Stimulated activated CD8-positive, alpha-beta memory T cell treated with anti-CD3 and anti-CD28 coated beads, Interleukin-7, amount 100 ng/mL, for 1 hour (primary cell): ENCODE results near the gene FAM43B.

Source experiments
- DNase-seq, 2 donors: peaks; one replicate each; pipeline ENCODE4 v3.0.0-alpha.2; 2020; ENCODE audit warnings: low read depth in 2 of 2

The FAM43B gene

DNA sequence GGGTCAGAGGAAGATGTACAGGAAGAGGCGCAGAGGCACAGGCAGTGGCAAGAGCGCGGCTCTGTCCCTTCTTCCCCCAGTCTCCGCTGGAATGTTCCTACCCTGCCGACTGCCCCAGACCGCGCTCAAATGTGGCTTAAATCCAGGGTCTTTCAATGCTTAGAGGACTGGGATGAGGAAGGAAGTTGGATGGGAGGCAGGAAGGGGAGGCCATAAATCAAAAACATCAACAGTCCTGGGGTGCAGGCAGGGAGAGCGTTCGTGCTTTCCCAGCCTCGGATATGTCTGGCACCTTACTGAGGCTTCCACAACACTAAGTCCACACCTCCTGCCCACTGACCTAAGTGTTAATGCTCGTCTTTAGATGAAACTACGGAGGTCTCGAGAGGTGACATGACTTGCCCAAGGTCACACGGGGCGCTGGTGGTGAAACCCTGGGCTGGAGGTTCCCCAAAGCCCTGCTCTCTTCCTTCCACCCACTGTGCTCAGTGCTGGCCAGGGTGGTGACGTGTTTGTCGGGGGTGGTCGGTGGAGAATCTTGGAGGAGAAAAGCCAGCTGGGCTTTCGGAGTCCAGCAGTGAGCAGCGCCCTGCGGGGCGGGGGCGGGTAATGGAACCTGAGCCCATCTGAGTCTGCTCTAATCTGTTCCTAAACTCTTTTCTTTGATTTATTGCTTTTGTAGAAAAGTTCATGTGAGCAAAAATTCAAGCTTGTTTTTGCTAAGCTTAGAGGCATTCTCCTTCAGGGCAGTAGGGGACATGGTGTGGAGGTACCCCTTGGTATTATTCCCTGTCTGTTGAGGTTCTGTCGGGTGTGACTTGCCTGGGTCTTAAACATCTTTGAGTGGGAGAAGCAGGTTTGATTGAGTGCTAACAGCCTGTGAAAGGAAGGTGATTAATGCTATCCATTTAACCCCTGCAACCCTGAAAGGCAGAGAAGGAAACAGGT is 37.2 kb downstream of the FAM43B start:
- DNase-seq = no peak

DNA sequence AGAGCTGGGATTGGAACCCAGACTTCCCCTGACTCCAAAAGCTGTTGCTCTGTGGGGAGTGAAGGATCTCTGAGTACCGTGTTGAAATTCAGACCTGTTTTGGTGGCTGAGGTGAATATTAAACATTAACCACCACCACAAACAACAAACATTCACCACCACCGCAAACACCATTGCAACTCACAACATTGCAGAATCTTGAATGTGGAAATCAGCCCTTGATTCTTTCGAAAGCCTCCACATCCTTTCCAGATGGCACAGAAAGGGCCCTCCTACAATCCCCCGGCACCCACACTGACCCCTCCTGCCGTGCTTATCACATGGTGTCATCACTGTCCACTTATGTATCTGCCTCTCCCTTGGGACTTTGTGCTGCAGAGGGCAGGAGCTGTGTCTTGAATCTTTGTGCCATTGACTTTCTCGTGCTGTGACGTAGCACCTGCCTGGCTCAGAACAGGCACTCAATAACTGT is 38.0 kb downstream of the FAM43B start:
- no peak for DNase-seq

DNA sequence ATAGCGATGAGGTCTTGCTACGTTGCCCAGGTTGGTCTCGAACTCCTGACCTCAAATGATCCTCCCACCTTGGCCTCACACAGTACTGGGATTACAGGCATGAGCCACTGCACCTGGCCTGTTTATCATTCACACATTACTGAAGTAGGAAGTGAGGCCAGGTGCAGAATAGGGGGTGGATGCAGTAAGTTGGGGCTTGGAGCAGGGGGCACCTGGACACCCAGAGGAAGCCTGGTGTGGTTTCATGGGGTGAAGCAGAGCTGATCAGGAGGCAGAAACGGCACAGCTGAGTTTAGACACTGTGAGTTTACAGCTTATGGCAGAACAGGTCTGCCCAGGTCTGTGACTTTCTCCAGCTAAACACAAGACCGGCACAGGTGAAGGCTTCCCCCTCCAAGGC is 41.4 kb downstream of the FAM43B start:
- no peak for DNase-seq

DNA sequence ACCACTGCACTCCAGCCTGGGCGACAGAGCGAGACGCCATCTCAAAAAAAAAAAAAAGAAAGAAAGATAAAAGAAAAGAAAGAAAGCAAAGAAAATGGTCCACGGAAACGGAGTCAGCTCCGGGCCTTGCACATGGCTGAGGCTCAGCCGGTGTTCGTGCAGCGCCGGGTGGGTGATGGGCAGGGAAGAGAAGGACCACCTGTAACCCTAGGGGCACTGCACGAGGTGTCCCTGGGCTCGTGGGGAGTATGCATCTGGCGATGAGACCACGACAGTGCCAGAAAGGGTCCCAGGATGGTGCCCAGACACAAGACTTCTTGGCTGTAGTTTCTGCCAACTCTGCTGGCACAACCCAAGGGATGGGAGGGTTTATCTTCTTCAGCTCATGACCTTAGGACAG is 42.4 kb downstream of the FAM43B start:
- no peak for DNase-seq

DNA sequence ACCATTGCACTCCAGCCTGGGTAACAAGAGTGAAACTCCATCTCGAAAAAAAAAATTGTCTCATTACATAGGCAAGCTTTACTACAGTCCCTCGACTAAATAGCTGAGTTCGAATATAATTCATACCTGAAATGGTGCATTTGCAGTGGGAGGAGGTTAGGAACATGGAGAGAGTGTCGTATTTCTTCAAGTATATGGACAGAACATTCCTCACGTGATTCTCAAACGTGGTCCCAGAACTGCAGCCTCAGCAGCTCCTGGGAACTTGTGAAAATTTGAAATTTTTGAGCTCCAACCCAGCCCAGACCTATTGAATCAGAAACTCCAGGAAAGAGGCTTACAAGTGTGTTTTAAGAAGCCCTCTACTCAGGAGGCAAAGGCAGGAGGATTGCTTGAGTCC is 43.7 kb downstream of the FAM43B start:
- no peak for DNase-seq

DNA sequence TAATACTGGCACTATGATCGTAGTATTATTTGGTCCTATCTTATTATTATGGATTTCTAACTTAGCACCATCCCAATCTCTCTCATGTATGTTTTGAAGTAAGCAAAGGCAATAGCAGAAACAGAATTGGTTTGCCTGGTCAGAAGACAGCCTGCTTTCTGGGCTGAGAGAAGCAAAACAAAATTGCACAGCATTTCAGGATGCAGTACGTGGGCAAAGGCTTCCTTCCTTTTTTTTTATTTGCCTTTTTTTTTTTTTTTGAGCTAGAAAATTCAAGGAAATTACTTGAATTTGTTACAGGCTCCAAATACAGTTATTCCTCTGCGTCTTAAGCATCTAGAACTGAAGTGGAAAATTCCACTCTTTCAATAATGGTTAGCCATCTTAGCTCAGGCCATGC is 45.3 kb downstream of the FAM43B start:
- no peak for DNase-seq

DNA sequence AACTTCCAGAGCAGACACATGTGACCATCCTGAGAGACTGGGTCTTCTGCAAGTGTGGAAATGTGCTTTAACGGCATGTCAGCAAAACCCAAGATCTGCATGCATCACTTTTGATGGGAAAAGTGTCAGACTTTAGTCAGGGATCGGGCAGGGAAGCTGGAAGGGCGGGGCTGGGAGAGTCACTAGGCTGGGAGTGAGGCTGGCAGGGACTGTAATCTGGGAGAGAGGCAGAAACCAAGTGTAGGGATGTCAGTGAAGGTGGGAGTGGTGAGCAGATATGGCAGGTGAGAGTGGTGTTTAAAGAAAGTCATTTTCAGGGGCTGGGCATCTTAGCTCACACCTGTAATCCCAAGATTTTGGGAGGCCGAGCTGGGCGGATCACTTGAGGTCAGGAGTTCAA is 47.8 kb downstream of the FAM43B start:
- no peak for DNase-seq

DNA sequence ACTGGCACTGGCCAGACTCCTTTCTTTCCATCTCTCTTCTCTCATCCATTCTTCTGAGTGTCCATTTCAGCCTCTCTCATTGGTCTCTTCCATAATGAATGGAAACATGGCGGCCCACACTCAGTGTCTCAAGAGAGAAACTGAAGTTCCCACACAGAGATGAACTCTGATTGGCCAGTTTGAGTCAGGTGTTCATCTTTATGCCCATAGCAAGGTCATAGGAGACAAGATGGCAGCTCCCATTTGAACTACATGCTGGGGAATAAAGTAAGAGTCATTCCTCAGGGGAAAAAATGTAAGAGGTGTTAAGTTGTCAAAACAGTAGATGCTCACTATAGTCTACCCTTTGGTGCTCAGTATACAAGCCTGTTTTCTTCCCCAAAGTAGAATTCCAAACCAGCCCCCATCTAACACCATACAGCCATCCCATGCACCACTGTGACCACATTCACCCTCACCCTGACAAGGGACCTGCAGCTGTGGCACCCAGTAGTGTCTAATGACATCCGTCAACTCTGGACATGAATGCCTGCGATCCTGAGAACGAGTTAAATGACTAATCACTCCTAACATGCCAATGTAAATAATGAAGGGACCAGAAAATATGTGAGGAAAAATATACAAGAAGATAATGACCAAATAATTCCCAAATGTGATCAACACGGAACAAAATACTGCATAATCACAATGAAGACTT is 48.9 kb downstream of the FAM43B start:
- DNase-seq = no peak

DNA sequence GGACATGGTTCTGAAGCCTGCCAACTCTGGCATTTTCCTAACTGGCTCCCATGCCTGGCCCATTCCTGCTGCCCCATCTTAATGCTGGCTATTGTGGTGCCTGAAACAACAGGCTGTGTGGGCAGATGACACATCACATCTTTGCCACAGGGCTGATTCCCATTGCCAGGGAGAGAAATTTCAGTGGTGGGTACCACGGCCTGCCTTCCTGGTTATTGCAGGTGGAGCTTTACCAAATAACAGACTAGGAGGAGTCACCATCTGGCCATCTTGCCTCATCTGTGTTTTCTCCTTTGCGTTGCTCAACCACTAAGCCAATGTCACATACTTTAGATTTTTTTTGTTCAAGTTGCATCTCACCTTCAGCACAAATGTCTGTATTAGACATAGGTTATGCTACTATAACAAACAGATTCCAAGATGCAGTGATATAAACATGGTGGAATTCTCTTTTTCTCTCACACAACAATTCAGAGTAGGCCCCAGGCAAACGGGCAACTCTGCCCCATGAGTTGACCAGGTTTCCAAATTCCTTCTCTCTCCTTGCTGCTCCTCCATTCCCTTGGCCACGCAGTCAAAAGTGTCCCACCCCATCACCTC is 50.6 kb downstream of the FAM43B start:
- no peak for DNase-seq

DNA sequence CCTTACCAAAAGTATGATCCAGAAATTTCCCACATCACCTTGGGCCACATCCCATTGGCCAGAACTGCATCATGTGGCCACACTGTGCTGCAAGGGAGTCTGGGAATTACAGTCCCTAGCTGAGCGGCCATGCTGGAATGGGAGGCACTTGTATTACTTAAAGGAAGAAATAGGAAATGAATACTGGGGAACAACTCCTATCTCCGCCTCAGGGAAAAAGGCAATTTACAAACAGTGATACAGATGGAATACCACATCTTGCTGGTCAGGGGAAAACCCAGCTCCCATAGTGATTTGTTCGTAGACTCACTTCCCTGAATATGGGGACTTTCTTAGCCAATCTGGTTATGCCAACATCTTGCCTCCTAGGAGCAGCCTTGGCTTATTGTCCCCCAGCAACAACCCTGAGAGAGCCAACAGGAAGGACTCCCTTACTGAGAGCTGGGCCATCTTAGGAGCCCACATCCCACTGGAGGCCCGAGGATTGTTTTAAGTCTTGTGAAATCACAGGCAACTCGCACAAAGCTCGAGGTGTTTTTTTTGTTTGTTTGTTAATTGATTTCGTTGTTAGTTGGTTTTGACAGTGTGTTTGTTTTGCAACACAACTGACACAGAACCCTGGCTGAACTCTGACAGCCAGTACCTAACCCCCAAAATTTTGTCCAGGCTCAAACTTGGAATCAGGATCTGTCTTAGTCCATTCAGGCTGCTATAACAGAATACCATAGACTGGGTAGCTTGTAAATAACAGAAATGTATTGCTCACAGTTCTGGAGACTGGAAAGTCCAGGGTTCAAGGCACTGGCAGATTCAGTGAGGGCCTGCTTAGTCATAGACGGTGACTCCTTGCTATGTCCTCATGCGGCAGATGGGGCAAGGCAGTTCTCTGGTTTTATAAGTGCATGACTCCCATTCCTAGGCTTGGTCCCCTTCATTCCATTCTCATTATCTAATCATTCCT is 51.4 kb downstream of the FAM43B start:
- DNase-seq = no peak
